GM10248 (cell line): ENCODE results near the gene SIN3B.

Experiments
- CTCF ChIA-PET: fragments of 300-600 bp; sonication (Branson Sonifier 250); formaldehyde crosslinking; extraction: SDS; loops from one replicate; lab custom pipeline; 2021; ENCODE audit warnings: antibody characterized with exemption; lab: Yijun Ruan, JAX
- POLR2A ChIA-PET: fragments of 350-650 bp; sonication (Branson Sonifier 250); formaldehyde crosslinking; extraction: SDS; loops from one replicate; lab custom pipeline; 2020; ENCODE audit warnings: antibody characterized with exemption; lab: Yijun Ruan, JAX
- DNase-seq: peaks from one replicate; pipeline ENCODE4 v3.0.0; 2012; ENCODE audit errors: extremely low spot score
- CTCF ChIP-seq: IDR thresholded peaks from 2 replicates; pipeline ENCODE4 v1.5.1; 2012; ENCODE audit warnings: mild to moderate bottlenecking, low read depth; ENCODE audit errors: extremely low read depth, missing control alignments, control extremely low read depth

Gene SIN3B

GRCh38 chr19:16849168-16849567, 20.0 kb downstream of the SIN3B start:
- CTCF ChIA-PET = interaction anchor here (0.7 kb wide), 1 partner anchor 10 kb away, joined by 3 read pairs; no protein-coding TSS in a partner anchor
- no peak for DNase-seq
- no peak for TF ChIP-seq CTCF
- POLR2A ChIA-PET = no interaction called here

GRCh38 chr19:16850133-16850532, 20.9 kb downstream of the SIN3B start:
- ChIA-PET POLR2A (no interaction called here), CTCF (no interaction called here)
- no peak for DNase-seq
- TF ChIP-seq CTCF = no peak

GRCh38 chr19:16851031-16851712, 22.0 kb downstream of the SIN3B start:
- POLR2A ChIA-PET = no interaction called here
- CTCF ChIA-PET = no interaction called here

GRCh38 chr19:16853066-16853465, 23.9 kb downstream of the SIN3B start:
- no peak for TF ChIP-seq CTCF
- POLR2A ChIA-PET = no interaction called here
- CTCF ChIA-PET = no interaction called here
- DNase-seq = no peak

More at GRCh38 chr19:16851031-16851712, 22.0 kb downstream of the SIN3B start:
- DNase-seq = no peak
- no peak for TF ChIP-seq CTCF

- POLR2A ChIA-PET = no interaction called here
- CTCF ChIA-PET = no interaction called here
- TF ChIP-seq CTCF = no peak
- no peak for DNase-seq
Measured at GRCh38 chr19:16856091-16856490, 26.9 kb downstream of the SIN3B start.

GRCh38 chr19:16859626-16860025, 30.4 kb downstream of the SIN3B start:
- ChIA-PET POLR2A (interaction anchor here (0.5 kb wide), 1 partner anchor 477 kb away, joined by 4 read pairs; no protein-coding TSS in a partner anchor), CTCF (interaction anchor here (0.9 kb wide), 1 partner anchor 10 kb away, joined by 3 read pairs; no protein-coding TSS in a partner anchor)
- no peak for TF ChIP-seq CTCF
- DNase-seq = no peak
